ENCODE measurements around the gene UNC45A.
"Not testable (repeated sequence)": the region's sequence is repeated elsewhere in the genome, so short reads cannot be mapped to it uniquely, and the experiment has no call there.

Gene UNC45A

DNA sequence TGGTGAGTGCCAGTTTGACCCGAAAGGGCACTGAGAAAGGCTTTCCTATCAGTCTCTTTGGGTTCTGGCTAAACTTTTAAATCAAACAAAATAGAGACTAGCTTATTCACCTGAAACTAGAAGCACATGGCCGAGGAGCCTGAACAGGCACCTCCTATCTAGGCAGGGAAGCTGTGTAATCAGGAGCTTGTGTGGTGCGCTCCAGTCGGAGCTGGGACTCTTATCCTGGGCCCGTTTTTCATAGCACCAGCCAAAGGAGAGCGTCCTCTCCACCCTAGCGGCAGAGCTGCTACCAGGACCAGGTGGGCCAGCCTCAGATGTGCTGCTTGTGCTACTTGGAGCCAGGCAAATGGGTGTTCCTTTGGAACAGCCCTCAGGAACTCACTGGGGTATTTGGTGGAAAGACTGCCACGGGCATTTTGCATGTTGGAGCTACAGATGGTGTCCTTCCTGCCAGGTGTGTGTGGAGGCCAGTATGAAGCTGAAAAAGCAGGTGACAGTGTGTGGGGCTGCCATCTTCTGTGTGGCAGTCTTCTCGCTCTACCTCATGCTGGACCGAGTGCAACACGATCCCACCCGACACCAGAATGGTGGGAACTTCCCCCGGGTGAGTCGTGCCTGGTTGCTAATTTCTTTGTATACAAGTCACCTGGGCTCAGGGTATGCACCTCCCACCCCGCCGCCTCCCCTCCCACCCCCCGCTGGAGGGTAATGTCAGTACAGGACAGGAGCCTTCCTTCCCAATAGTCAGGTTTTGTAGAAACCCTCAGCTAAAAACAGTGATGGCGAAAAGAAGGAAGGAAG lies 31.1 kb upstream of the UNC45A start:
- DNase-seq: no peak

DNA sequence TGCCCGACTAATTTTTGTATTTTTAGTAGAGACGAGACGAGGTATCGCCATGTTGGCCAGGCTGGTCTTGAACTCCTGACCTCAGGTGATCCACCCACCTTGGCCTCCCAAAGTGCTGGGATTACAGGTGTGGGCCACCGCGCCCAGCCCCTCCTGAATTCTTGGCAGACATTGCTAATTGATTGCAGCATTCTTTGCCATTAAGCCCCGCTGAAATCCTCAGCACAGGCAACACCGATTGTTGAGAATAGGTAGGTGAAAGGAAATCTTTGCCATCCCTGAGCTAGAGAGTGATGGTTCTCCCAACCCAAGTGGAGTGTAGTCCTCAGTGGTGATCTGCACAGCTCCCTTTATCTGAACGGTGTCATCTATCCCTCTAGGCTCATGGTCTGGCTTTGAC lies 30.3 kb upstream of the UNC45A start:
- no peak for DNase-seq

DNA sequence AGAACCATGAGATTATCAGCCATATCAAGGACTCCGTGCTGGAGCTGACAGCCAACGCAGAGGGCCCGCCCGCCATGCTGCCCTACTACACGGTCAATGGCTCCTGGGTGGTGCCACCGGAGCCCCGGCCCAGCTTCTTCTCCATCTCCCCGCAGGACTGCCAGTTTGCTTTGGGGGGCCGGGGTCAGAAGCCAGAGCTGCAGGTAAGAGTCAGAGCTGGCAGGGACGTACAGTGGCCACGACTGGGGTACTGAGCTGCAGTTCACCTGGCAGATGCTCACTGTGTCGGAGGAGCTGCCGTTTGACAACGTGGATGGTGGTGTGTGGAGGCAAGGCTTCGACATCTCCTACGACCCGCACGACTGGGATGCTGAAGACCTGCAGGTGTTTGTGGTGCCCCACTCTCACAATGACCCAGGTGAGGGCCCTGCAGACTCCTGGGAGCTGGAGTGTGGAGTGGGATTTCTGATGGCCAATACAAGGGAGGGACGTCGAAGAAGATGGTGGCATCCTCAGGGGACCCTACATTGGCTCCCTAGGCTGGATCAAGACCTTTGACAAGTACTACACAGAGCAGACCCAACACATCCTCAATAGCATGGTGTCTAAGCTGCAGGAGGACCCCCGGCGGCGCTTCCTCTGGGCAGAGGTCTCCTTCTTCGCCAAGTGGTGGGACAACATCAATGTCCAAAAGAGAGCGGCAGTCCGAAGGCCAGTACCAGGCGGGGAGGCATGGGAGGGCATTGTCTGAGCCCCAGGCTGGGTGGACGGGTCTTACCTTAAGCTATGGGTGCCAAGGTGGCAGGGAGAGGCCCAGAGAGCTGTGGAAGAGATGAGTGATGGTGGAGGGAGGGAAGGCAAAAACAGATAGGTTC lies 29.5 kb upstream of the UNC45A start:
- no peak for DNase-seq

DNA sequence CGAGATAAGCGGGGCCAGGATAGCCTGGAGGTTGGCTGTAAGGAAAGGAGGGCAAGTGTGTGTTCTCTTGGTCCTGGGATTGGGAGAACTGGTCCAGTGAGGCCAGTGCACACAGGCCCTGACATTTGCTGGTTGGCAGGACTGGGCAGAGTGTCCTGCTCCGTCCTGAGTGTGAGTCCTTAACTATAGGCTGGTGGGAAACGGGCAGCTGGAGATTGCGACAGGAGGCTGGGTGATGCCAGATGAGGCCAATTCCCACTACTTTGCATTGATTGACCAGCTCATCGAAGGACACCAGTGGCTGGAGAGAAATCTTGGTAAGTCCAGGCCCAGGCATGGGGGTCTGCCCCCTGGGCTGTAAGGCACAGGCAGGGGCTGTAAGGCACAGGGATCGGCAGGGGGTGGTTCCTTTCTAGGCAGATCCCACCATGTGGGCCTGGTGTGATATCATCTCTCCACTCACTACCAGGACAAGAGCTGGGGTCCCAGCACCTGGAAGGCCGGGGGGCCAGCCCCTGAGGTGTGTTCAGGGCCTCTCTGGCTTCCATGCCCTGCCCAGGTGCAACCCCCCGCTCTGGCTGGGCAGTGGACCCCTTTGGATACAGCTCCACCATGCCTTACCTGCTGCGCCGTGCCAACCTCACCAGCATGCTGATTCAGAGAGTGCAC lies 28.8 kb upstream of the UNC45A start:
- DNase-seq: no peak

DNA sequence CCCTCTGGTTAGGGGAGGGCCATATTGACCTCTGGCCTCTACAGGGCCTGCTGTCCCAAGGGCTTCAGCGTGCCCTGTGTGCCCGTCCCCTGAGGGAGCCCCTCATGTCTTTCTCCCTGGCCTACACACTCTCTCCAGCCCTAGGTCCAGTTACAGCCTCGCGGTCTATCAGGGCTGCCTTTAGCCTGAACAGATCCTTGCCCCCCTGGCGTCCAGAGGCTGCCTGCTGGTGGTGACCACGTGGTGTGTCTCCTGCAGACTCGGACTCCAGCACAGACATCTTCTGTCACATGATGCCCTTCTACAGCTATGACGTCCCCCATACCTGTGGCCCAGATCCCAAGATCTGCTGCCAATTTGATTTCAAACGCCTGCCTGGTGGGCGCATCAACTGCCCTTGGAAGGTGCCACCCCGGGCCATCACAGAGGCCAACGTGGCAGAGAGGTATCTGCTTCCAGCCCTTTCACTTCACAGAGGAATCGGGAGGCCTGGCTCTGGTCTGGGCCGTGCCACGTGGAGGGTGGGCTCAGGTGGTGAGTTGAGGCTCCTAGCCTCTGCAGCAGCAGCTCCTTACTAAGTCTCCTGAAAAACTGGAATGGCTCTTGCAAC lies 27.9 kb upstream of the UNC45A start:
- DNase-seq: no peak

DNA sequence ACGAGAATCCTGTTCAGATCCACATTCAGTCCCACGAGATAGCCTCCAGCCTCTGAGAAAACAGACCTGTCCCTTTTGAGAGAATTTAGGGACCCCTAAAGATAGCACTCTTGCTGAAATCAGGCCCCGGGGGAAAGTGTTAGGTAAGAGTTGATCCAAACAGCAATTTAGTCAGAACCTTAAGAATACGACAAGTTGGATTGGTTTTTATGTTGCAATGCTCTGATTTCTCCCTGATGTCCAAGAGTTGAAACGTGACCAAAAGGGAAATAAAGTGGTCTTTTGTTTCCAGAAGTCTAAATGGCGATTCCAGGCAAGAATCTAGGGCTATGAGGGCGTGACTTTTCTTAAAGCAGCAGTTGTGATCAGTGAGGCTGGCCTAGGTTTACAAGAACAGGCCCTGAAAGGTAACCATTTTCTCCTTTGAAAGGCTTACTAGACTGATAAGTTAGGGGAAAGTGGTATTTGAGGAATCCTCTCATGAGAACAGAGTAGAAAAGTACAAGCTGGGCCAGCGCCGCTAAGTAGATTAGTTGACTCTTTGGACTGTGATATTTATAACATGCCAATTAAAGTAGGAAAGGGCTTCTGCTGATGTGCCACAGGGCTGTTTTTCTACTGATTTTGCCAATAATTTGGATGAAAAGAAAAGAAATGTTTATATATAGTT lies 27.1 kb upstream of the UNC45A start:
- no peak for DNase-seq

DNA sequence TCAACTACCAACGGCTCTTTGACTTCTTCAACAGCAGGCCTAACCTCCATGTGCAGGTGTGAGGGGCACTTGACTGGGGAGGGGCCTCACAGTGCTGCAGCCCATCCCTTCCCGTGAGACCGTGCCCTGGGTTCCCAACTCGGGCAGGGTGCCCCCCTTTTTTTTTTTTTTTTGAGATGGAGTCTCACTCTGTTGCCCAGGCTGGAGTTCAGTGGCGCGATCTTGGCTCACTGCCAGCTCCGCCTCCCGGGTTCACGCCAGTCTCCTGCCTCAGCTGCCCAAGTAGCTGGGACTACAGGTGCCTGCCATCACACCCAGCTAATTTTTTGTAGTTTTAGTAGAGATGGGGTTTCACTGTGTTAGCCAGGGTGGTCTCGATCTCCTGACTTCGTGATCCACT lies 25.6 kb upstream of the UNC45A start:
- DNase-seq: not testable (repeated sequence)

DNA sequence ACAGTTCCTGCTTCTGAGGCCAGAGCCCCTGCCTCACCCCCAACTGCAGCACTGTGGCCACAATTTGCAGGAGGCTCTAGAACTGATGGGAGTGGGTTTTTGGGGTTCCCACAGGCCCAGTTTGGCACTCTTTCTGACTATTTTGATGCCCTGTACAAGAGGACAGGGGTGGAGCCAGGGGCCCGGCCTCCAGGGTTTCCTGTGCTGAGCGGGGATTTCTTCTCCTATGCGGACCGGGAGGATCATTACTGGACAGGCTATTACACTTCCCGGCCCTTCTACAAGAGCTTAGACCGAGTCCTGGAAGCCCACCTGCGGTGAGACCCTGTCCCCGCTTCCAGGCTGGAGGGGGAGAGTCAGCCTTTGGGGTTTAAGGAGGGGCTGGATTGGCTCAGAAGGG lies 25.1 kb upstream of the UNC45A start:
- DNase-seq: no peak

DNA sequence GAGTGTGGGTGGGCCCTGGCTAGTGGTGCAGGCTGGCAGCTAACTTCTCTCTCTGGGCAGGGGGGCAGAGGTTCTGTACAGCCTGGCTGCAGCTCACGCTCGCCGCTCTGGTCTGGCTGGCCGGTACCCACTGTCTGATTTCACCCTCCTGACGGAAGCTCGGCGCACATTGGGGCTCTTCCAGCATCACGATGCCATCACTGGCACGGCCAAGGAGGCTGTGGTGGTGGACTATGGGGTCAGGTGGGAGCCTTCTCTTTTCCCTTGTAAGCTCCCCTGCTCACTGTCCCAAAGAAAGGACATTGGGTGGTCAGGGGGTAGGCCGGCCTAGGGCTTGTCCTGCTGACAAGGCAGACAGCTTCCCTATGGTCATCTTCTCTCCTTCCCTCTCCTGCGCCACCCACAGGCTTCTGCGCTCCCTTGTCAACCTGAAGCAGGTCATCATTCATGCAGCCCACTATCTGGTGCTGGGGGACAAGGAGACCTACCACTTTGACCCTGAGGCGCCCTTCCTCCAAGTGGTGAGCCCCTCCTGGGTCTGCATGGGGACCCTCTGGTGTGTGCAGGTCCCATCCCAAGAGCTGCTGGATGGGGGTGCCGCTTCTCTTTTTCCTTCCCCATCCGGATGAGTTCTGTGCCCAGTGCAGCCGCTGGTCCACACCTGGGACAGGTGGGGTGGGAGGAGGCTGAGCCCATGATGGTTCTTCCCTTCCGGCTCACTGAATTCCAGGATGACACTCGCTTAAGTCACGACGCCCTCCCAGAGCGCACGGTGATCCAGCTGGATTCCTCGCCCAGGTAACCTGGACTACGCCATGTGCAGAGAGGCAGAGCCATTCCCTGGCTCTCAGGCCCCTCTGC lies 24.4 kb upstream of the UNC45A start:
- DNase-seq: no peak

DNA sequence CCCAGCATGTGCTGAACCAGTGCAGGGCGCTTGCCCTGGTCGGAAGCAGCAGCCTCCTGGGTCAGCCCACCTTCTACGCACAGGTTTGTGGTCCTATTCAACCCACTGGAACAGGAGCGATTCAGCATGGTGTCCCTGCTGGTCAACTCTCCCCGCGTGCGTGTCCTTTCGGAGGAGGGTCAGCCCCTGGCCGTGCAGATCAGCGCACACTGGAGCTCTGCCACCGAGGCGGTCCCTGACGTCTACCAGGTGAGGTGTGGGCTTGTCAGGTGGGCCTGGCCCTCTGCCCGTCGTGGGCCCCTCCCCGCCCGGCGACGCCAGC lies 23.8 kb upstream of the UNC45A start:
- no peak for DNase-seq

DNA sequence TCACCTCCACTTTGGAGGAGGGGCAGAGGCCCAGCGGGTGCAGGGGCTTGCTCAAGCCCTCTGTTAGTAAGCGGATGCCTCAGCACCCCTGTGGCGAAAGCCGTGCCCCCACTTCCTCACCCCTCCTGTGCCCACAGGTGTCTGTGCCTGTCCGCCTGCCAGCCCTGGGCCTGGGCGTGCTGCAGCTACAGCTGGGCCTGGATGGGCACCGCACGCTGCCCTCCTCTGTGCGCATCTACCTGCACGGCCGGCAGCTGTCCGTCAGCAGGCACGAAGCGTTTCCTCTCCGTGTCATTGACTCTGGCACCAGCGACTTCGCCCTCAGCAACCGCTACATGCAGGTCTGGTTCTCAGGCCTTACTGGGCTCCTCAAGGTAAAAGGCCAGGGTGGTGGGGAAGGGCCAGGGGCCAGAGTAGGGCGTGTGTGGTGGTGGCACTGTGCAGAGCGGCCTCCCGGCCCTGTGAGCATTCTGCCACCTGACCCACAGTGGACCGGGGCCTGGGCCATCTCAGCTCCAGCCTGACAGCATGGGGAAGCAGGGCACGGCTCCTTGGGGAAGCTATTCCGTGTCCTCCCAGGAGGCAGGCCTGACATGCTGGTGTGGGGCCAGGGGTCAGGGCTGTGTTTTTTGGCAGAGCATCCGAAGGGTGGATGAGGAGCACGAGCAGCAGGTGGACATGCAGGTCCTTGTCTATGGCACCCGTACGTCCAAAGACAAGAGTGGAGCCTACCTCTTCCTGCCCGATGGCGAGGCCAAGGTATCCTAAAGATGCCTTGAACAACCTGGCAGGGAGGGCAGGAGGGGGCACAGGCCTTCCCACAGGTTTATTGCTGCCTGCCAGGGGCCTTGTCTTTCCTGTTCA lies 22.9 kb upstream of the UNC45A start:
- DNase-seq: no peak

DNA sequence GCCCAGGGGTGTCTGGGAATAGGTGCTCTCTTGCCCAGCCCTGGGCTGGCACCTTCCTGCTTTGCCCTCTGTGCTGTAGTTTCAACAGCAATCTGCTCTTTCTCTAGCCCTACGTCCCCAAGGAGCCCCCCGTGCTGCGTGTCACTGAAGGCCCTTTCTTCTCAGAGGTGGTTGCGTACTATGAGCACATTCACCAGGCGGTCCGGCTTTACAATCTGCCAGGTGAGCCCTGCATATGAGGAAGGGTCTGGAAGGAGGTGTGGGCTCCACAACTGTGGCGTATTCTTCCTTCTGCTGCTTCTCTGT lies 22.4 kb upstream of the UNC45A start:
- DNase-seq: no peak

DNA sequence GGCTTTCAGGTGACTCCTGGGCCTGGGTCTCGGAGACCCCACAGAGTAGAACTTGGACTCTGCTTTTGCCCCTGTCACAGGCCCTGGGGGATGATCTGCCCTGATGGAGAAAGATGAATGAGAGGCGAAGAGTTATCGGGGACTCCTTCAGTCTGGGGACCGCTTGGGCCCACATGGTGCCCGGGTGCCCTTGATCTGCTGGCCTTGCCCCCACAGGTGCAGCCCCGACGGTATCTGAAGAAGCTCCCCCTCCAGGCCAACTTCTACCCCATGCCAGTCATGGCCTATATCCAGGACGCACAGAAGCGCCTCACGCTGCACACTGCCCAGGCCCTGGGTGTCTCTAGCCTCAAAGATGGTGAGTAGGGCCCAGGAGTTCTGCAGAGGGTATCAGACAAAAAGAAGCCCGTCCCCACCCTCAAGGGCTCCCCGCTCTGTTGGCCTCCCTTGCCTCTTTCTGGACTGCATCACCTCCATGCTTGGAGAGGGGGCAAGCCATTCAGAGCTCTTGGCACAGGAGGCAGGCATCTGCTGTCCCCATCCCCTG lies 21.6 kb upstream of the UNC45A start:
- DNase-seq: no peak

DNA sequence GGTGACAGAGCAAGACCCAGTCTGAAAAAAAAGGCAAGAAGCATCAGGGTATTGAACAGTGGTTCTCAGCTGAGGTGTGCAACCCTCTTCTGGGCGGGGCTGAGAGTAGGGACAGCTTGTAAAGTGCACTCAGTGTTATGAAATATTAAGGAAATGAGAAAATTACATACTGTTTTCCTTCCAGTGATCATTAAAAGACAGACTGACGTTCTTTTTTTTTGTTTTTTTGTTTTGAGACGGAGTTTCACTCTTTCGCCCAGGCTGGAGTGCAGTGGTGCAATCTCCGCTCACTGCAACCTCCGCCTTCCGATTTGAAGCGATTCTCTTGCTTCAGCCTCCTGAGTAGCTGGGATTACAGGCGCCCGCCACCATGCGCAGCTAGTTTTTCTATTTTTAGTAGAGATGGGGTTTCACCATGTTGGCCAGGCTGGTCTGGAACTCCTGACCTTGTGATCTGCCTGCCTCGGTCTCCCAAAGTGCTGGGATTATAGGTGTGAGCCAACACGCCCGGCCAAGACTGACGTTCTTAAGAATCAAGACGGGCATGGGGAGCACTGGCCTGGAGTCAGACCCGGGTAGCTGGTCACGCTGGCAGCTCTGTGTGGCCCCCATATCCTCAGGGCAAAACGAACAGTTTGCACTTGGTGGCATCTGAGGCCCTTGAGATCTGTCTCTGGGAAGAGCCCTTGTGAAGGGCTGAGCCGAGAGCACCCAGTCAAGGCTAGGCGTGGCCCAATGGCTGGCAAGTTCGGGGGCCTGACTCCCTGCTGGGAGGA lies 20.6 kb upstream of the UNC45A start:
- DNase-seq: no peak

DNA sequence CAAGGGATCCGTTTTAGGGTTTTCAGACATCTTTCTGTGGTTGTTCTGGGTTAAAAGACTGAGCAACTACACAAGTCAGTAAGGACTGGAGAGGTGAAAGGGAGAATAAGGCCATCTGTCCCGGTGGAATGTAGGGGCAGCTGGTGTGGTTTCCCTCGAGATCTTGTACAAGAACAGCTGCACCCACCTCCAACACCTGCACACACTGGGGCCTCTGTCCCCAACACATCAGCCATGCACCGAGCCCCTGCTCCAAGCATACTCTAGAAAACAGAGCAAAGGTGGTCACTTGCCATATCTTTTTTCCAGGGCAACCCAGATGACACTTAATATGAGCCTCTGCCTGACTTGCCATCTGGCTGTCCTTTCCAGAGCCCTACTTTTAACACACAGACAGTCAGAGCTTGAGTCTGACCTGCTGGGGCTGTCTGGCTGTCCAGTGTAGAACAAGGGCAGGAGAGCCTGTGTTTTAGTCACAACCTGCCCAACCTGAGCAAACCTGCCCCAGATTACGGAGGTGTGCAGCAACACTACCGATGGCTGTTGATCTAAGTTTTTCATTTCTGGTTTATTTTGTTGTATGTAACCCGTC lies 19.8 kb upstream of the UNC45A start:
- DNase-seq: no peak

DNA sequence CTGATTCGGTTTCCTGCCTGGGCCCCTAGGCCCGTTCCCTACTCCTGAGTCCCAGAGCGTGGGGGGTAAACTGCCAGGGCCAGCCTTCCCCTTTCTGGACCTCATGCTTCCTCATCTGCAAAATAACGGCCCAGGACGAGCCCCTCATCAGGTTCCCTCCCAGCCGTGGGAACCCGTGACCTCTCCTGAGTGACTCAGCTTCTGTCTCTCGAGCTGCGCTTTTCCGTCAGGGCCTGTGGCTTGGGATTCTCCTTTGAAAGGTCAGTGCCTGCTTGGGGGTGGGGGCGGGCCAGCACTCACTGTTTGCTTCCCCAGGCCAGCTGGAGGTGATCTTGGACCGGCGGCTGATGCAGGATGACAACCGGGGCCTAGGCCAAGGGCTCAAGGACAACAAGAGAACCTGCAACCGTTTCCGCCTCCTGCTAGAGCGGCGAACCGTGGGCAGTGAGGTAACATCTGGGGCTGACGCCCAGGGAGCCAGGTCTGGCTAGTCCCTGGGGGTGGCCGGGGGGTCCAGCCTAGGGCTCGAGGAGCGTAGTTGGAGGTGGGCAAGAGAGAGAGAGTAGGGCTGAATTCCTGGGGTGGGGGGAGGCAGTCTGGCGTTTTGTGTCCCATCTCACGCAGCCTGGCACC lies 19.2 kb upstream of the UNC45A start:
- DNase-seq: no peak

DNA sequence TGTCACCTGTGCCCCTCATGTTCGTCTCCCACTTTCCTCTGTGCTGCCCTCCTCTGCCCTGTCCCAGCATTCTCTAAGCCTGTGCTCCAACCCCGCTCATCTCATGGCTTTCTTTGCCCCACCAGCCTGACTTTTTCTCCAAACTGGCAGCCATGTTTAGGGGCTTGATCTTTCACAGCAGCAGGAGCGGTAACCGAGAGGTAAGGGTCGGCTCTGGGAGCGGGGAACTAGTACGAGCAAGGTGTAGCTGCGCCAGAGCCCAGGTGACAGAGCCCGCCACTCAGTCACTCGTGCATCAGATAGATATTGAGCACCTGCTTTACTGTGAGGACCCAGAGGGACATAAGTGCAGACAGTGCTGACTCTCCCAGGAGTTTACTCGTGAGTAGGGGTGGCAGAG lies 18.6 kb upstream of the UNC45A start:
- DNase-seq: no peak

DNA sequence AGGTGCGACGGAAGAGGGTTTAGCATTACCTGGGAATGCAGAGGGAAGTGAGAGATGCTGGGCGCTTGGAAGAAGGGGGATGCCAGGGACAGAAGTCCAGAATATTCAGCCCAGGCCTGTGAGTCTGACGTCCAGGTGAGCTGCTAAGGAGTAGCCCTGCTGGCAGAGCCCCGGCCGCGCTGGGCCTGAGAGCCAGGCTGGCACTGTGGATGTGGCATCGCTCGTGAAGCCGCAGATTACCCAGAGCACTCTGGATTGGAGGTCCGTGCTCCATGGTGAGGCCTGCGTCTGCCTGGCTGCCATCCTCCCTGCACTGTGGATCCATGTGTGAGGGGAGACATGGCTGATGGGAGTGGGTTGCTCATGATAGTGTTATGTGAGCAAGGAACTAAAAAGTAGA lies 17.5 kb upstream of the UNC45A start:
- no peak for DNase-seq
